Pancreas (tissue), 10 donors: ENCODE measurements around the gene CKLF. TPM values are rescaled to one million over a fixed set of nuclear protein-coding genes. Genes with fewer than 3 reads are reported as not detected.
"Not testable (repeated sequence)": the region's sequence is repeated elsewhere in the genome, so short reads cannot be mapped to it uniquely, and the experiment has no call there.

Source experiments
- ATAC-seq, 4 donors: fragments of 200-7000 bp; cut with Tn5 transposase; one replicate each; pipeline versions ENCODE4 v1.8.0 to v1.9.1; 2020; ENCODE audit warnings: mild to moderate bottlenecking in 4 of 4, moderate library complexity in 4 of 4
- DNase-seq, 6 donors: peaks; one replicate each; pipeline ENCODE4 v3.0.0-alpha.2; 2020
- FAIRE-seq: peaks from 2 replicates; lab custom pipeline; 2012; peaks lifted over from hg19 to GRCh38; lab: Jason Lieb, UNC
- H3K27ac ChIP-seq, 4 donors: fragments of 200-600 bp; sonication (generic); 1 replicate in 3 of 4; 2 replicates in 1 of 4; pipeline versions ENCODE4 v1.5.0 to v1.8.0; 2020
- H3K27me3 ChIP-seq, 4 donors: fragments of 200-600 bp; one replicate each; pipeline ENCODE4 v1.8.0; 2021
- H3K36me3 ChIP-seq, 3 donors: fragments of 200-600 bp; sonication (generic) in 1 of 3; one replicate each; pipeline versions ENCODE4 v1.5.0 to v1.8.0; 2020 to 2021
- H3K4me1 ChIP-seq, 3 donors: fragments of 200-600 bp; one replicate each; pipeline ENCODE4 v1.8.0; 2021
- H3K4me3 ChIP-seq, 4 donors: fragments of 200-600 bp; sonication (generic) in 2 of 4; one replicate each; pipeline versions ENCODE4 v1.5.0 to v1.8.0; 2020 to 2021
- H3K9me3 ChIP-seq, 4 donors: fragments of 200-600 bp; one replicate each; pipeline ENCODE4 v1.8.0; 2021
- WGBS, 2 donors: extraction: QIAGEN DNeasy Blood & Tissue Kit; methylation state at CpG; one replicate each; pipeline ENCODE4 v1.1.7; 2013; 5-methylcytosine and 5-hydroxymethylcytosine counted together
- intact Hi-C, 3 donors: fragments of 100-400 bp; cut with DNase I; formaldehyde crosslinking; loops; one replicate each; pipeline versions ENCODE4 v1.11.1 to v1.14.2; 2022
- polyA plus RNA-seq, 2 donors: library from polyadenylated mRNA; stranded (reverse); fragments of 200-250 nt; gene quantifications; one replicate each; pipeline ENCODE4 v1.2.3, GENCODE V29; 2013
- total RNA-seq, 6 donors: library from RNA; stranded (reverse); fragmentation: NEBNext Ultra II Directional in 4 of 6; extraction: Animal tissue kit (Norgen Biotek cat#: 25700) in 4 of 6; gene quantifications; one replicate each; pipeline versions ENCODE4 v1.2.1 to v1.2.4, GENCODE V29; 2021 to 2023
- TF ChIP-seq, protein P1 (sequence below), 4 donors: fragments of 200-600 bp; sonication (generic) in 3 of 4; IDR thresholded peaks; one replicate each; pipeline versions ENCODE4 v1.5.0 to v1.8.0; 2021; ENCODE audit warnings: antibody characterized with exemption in 4 of 4
- donor health status: healthy with polysubstance abuse.
- donor health status: DM: no; HTN: no; CAD: no; lungs with moderate emphysema.
- donor health status: DM: no; HTN: no; CAD: no.
- donor health status: control.
- donor health status: control.
- donor health status: Bipolar disorder and iron deficiency.
- donor health status: DM: yes; HTN: yes; CAD: no.
- donor health status: DM: no; HTN: no; CAD: no.
- donor health status: DM: no; HTN: no; CAD: no.
- donor health status: DM: yes; HTN: yes; CAD: no.

Gene CKLF
- total and polyA plus RNA-seq, 8 donors, result 5.9 to 26.1 (median 11.0) TPM

DNA sequence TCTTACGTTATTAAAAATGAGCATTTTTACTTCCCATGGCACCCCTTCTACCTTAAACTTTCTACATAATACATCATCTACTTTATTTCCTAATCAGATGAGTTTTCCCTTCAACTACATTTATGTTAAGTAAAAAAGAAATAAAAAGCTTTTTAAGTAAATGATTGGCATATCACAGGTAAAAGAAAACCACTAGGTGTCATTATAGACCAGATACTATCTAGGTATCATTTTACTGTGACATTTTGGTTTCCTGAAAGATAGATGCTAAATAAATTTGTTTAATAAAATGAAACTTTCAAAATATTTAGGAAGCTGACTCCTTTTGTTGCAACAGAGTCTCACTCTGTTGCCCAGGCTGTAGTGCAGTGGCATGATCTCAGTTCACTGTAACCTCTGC is 10.0 kb downstream of the CKLF start:
- no peak overlapping the region for H3K4me3 ChIP-seq
- WGBS, 2 donors, result 73 to 89% methylated on average over 1 of the region's 1 CpG
- H3K4me1 ChIP-seq, result no peaks in the 10 kb centered on the region
- H3K9me3 ChIP-seq, result no peaks in the 10 kb centered on the region
- no peak overlapping the region for H3K27ac ChIP-seq
- intact Hi-C loops, result no loop called here
- no peaks in the 10 kb centered on the region for H3K36me3 ChIP-seq
- no peaks in the 10 kb centered on the region for H3K27me3 ChIP-seq
- DNase-seq (no peak), FAIRE-seq (no peak), ATAC-seq (no peak)
- TF ChIP-seq, protein P1, sequence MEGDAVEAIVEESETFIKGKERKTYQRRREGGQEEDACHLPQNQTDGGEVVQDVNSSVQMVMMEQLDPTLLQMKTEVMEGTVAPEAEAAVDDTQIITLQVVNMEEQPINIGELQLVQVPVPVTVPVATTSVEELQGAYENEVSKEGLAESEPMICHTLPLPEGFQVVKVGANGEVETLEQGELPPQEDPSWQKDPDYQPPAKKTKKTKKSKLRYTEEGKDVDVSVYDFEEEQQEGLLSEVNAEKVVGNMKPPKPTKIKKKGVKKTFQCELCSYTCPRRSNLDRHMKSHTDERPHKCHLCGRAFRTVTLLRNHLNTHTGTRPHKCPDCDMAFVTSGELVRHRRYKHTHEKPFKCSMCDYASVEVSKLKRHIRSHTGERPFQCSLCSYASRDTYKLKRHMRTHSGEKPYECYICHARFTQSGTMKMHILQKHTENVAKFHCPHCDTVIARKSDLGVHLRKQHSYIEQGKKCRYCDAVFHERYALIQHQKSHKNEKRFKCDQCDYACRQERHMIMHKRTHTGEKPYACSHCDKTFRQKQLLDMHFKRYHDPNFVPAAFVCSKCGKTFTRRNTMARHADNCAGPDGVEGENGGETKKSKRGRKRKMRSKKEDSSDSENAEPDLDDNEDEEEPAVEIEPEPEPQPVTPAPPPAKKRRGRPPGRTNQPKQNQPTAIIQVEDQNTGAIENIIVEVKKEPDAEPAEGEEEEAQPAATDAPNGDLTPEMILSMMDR (IDR thresholded peaks at IDR 0.05), result no peak

DNA sequence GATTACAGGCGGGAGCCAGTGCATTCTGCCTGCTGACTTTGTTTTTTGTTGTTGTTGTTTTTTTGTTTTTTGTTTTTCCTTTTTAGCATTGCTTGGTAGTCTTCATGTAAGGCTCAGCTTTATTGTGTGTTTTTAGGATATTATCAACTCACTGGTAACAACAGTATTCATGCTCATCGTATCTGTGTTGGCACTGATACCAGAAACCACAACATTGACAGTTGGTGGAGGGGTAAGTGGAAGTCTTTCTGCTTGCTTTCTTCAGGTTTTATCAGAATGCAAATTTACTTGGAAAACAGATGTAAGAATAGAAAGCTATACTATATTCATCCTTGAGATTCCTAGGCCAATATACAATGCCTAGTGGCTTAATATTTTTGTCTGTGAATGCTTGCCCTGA is 10.6 kb downstream of the CKLF start:
- FAIRE-seq (no peak), DNase-seq (no peak), ATAC-seq (no peak)
- TF ChIP-seq, protein P1 (IDR thresholded peaks at IDR 0.05), result no peak
- Histone ChIP-seq H3K36me3 (no peaks in the 10 kb centered on the region), H3K4me3 (no peak overlapping the region), H3K4me1 (no peaks in the 10 kb centered on the region), H3K27ac (no peak overlapping the region), H3K27me3 (no peaks in the 10 kb centered on the region), H3K9me3 (no peaks in the 10 kb centered on the region)
- 80 to 82% methylated on average over 2 of the region's 2 CpGs for WGBS, 2 donors
- intact Hi-C loops, result no loop called here

DNA sequence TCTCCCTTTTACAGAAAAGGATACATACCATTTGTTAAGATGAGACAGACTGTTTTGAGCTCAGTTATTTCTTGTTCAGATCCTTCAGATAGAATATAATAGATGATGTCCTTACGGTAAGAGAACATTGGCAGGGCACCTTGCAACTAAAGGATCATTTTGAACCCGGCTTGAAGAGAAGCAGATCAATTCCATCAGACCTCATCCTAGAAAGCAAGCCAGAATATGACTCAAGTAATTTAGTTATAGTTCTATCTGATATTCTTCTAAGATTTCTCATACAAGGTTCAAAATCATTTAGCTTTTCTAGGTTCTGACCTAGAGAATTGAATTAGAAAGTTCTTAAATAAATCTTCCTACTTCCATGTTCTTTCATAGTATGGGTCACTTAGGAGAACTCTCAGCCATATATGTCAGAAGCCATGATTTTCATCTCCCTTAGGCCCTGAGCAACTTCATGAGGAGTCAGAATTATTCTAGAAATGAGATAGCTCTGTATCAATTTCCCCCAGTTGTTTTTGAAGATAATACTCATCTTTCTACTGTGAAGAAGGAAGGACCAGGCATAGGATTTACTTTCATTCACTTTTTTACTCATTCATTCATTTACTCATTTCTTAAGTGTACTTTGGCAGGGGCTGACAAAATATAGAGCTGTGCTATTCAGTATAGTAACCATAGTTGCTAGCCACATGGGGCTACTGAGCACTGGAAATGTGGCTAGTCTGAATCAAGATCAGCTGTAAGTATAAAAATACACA is 11.4 kb downstream of the CKLF start:
- H3K4me3 ChIP-seq, result no peak overlapping the region
- no peak for ATAC-seq
- H3K9me3 ChIP-seq, result no peaks in the 10 kb centered on the region
- H3K27ac ChIP-seq, result no peak overlapping the region
- no peaks in the 10 kb centered on the region for H3K36me3 ChIP-seq
- intact Hi-C loops, result no loop called here
- 85 to 96% methylated on average over 2 of the region's 2 CpGs for WGBS, 2 donors
- no peaks in the 10 kb centered on the region for H3K4me1 ChIP-seq
- FAIRE-seq, result no peak
- H3K27me3 ChIP-seq, result no peaks in the 10 kb centered on the region
- TF ChIP-seq, protein P1 (IDR thresholded peaks at IDR 0.05), result no peak
- no peak for DNase-seq

DNA sequence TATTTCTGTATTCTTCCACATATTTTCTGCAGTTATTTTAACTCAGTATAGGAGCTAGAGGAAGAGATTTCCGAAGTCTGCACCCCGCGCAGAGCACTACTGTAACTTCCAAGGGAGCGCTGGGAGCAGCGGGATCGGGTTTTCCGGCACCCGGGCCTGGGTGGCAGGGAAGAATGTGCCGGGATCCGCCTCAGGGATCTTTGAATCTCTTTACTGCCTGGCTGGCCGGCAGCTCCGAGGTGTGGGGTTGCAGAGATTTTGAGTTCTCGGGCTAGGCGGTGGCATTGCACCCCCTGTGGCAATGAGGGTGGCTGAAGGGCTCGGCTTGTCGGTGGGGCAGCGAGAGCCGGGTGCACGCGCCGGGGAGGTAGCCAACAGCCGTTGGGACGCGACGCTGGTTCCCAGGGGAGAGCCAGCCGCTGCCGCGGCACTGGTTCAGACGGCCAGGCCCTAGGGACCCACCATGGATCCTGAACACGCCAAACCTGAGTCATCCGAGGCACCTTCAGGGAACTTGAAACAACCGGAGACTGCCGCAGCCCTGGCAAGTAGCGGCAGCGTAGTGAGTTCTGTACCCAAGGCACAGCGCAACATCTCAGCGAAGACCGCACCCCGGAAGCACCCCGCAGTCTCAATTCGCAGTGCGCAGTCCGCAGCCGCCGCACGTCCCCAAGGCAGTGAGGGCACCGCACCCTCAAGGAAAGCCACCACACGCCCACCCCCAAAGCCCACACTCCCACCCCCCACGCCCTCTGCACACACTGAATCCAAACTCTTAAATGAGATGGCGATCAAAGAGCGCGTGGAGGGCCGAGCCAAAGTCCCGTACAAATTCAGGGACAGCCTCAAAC is 13.9 kb downstream of the CKLF start, which contains the start of gene CMTM1:
Gene CMTM1, plus strand, starts transcription at position 389 of the 851 bp plus-strand sequence. Its CDS starts 75 bp downstream, at position 464.
- WGBS, 2 donors, result 93% methylated on average over 54 of the region's 54 CpGs
- ATAC-seq (no peak), FAIRE-seq (no peak), DNase-seq (peak in 1 of 6 donors; percentile 59)
- intact Hi-C loops, result no loop called here
- Histone ChIP-seq H3K27ac (no peak within 1 kb of the TSS), H3K4me1 (no peaks in the 10 kb centered on the region), H3K36me3 (no peaks in the 10 kb centered on the region), H3K9me3 (no peaks in the 10 kb centered on the region), H3K4me3 (no peak within 1 kb of the TSS), H3K27me3 (no peaks in the 10 kb centered on the region)
- TF ChIP-seq, protein P1 (IDR thresholded peaks at IDR 0.05), result no peak

DNA sequence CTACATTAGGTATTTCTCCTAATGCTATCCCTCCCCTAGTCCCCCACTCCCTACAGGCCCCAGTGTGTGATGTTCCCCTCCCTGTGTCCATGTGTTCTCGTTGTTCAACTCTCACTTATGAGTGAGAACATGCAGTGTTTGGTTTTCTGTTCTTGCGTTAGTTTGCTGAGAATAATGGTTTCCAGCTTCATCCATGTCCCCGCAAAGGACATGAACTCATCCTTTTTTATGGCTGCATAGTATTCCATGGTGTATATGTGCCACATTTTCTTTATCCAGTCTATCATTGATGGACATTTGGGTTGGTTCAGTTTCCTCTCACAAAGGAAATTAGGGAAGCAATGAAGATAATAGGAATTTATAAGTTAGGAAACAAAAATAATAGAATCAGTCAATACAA is 14.9 kb downstream of the CKLF start:
- FAIRE-seq, H3K27ac ChIP-seq, H3K36me3 ChIP-seq, H3K9me3 ChIP-seq, H3K27me3 ChIP-seq, H3K4me3 ChIP-seq, ATAC-seq, H3K4me1 ChIP-seq, intact Hi-C loops, DNase-seq: not testable (repeated sequence)
- 90 to 100% methylated on average over 3 of the region's 3 CpGs for WGBS, 2 donors
